H9 (cell line): ENCODE measurements around the gene RGS13. TPM values are rescaled to one million over a fixed set of nuclear protein-coding genes. Genes with fewer than 3 reads are reported as not detected.

Experiments
- DNase-seq: peaks from one replicate; pipeline ENCODE4 v3.0.0-alpha.2; 2017
- H2AFZ ChIP-seq: one replicate; pipeline ENCODE4 v1.6.1; 2013; ENCODE audit warnings: mild to moderate bottlenecking, low read length, control low read depth, moderate library complexity
- H2AK5ac ChIP-seq: 2 replicates; pipeline ENCODE4 v1.6.1; 2013; ENCODE audit warnings: low read length, control low read depth, mixed read lengths; ENCODE audit not compliant: insufficient read length
- H2BK120ac ChIP-seq: one replicate; pipeline ENCODE4 v1.6.1; 2013; ENCODE audit warnings: low read depth, mild to moderate bottlenecking, low read length, control low read depth, inconsistent platforms; ENCODE audit not compliant: poor library complexity, severe bottlenecking
- H2BK12ac ChIP-seq: 2 replicates; pipeline ENCODE4 v1.6.1; 2013; ENCODE audit warnings: low read length, control low read depth, mixed read lengths, low read depth; ENCODE audit not compliant: insufficient read length
- H2BK15ac ChIP-seq: 2 replicates; pipeline ENCODE4 v1.6.1; 2013; ENCODE audit warnings: low read depth, low read length, control low read depth
- H2BK20ac ChIP-seq: one replicate; pipeline ENCODE4 v1.6.1; 2013; ENCODE audit warnings: low read depth, mild to moderate bottlenecking, low read length, control low read depth, inconsistent platforms; ENCODE audit not compliant: poor library complexity, severe bottlenecking
- H2BK5ac ChIP-seq: 2 replicates; pipeline ENCODE4 v1.6.1; 2013; ENCODE audit warnings: low read length, control low read depth, mixed read lengths; ENCODE audit not compliant: insufficient read length
- H3K14ac ChIP-seq: 2 replicates; pipeline ENCODE4 v1.6.1; 2013; ENCODE audit warnings: low read length, control low read depth; ENCODE audit not compliant: insufficient read depth
- H3K18ac ChIP-seq: 2 replicates; pipeline ENCODE4 v1.6.1; 2013; ENCODE audit warnings: low read depth, mild to moderate bottlenecking, mixed read lengths, low read length, control low read depth; ENCODE audit not compliant: insufficient read length
- H3K23ac ChIP-seq: 2 replicates; pipeline ENCODE4 v1.6.1; 2013; ENCODE audit warnings: low read length, control low read depth, mixed read lengths, low read depth; ENCODE audit not compliant: insufficient read length
- H3K23me2 ChIP-seq: 2 replicates; pipeline ENCODE4 v1.6.1; 2013; ENCODE audit warnings: low read depth, mild to moderate bottlenecking, mixed read lengths, low read length, control low read depth; ENCODE audit not compliant: insufficient read length, poor library complexity, severe bottlenecking
- H3K27ac ChIP-seq: 2 replicates; pipeline ENCODE4 v1.5.1; 2013; ENCODE audit warnings: low read length, control low read depth, mixed read lengths, low read depth; ENCODE audit not compliant: insufficient read length
- H3K27me3 ChIP-seq: 2 replicates; pipeline ENCODE4 v1.6.1; 2013; ENCODE audit warnings: low read length, control low read depth, inconsistent platforms; ENCODE audit not compliant: insufficient read depth
- H3K4ac ChIP-seq: 2 replicates; pipeline ENCODE4 v1.6.1; 2013; ENCODE audit warnings: low read depth, mild to moderate bottlenecking, control low read depth, inconsistent platforms, low read length, moderate library complexity
- H3K4me1 ChIP-seq: 2 replicates; pipeline ENCODE4 v1.6.1; 2013; ENCODE audit warnings: low read length, control low read depth, inconsistent platforms; ENCODE audit not compliant: insufficient read depth
- H3K4me2 ChIP-seq: 2 replicates; pipeline ENCODE4 v1.6.1; 2013; ENCODE audit warnings: low read length, control low read depth, mixed read lengths; ENCODE audit not compliant: insufficient read length, insufficient read depth
- H3K56ac ChIP-seq: 2 replicates; pipeline ENCODE4 v1.6.1; 2013; ENCODE audit warnings: low read depth, mild to moderate bottlenecking, mixed read lengths, low read length, control low read depth; ENCODE audit not compliant: insufficient read length
- H3K79me1 ChIP-seq: 2 replicates; pipeline ENCODE4 v1.6.1; 2013; ENCODE audit warnings: low read depth, mild to moderate bottlenecking, moderate library complexity, low read length, control low read depth, inconsistent platforms; ENCODE audit not compliant: insufficient read depth, poor library complexity, severe bottlenecking
- H3K79me2 ChIP-seq: 2 replicates; pipeline ENCODE4 v1.6.1; 2013; ENCODE audit warnings: low read length, control low read depth, inconsistent platforms; ENCODE audit not compliant: insufficient read depth
- H3K9ac ChIP-seq: 2 replicates; pipeline ENCODE4 v1.6.1; 2013; ENCODE audit warnings: low read length, control low read depth, mixed read lengths; ENCODE audit not compliant: insufficient read length; ENCODE audit errors: extremely low read depth
- H3K9me3 ChIP-seq: one replicate; pipeline ENCODE4 v1.6.1; 2013; ENCODE audit warnings: low read depth, low read length, inconsistent platforms; ENCODE audit not compliant: control insufficient read depth
- H3T11ph ChIP-seq: one replicate; pipeline ENCODE4 v1.6.1; 2013; ENCODE audit warnings: mild to moderate bottlenecking, low read length, control low read depth, inconsistent platforms
- H4K20me1 ChIP-seq: one replicate; pipeline ENCODE4 v1.6.1; 2013; ENCODE audit not compliant: control insufficient read depth, insufficient read length, insufficient read depth
- H4K5ac ChIP-seq: 2 replicates; pipeline ENCODE4 v1.6.1; 2013; ENCODE audit warnings: low read depth, mild to moderate bottlenecking, mixed read lengths, low read length, control low read depth; ENCODE audit not compliant: insufficient read length
- H4K8ac ChIP-seq: replicated peaks from 2 replicates; pipeline ENCODE4 v1.6.1; 2013; ENCODE audit warnings: low read length, control low read depth, mixed read lengths, low read depth; ENCODE audit not compliant: insufficient read length
- H4K91ac ChIP-seq: 2 replicates; pipeline ENCODE4 v1.6.1; 2013; ENCODE audit warnings: low read depth, mild to moderate bottlenecking, moderate library complexity, mixed read lengths, low read length, control low read depth; ENCODE audit not compliant: insufficient read length
- H3K27ac Mint-ChIP-seq, 3 experiments: 2 replicates in 2 of 3; 3 replicates in 1 of 3; pipeline ENCODE4 v1.8.0; 2020 to 2021; ENCODE audit warnings: mixed read lengths in 3 of 3, mild to moderate bottlenecking in 1 of 3, moderate library complexity in 1 of 3
- H3K27me3 Mint-ChIP-seq: 2 replicates; pipeline ENCODE4 v1.8.0; 2021; ENCODE audit warnings: low read depth, mild to moderate bottlenecking, moderate library complexity, mixed read lengths
- H3K36me3 Mint-ChIP-seq, 3 experiments: 2 replicates in 2 of 3; 3 replicates in 1 of 3; pipeline ENCODE4 v1.8.0; 2020 to 2021; ENCODE audit warnings: low read depth in 3 of 3, mixed read lengths in 3 of 3; ENCODE audit not compliant: insufficient read depth in 1 of 3
- H3K4me1 Mint-ChIP-seq, 2 experiments: 2 replicates each; pipeline ENCODE4 v1.8.0; 2020; ENCODE audit warnings: mixed read lengths in 2 of 2
- H3K4me3 Mint-ChIP-seq, 2 experiments: 2 replicates in 1 of 2; 3 replicates in 1 of 2; pipeline ENCODE4 v1.8.0; 2020 to 2021; ENCODE audit warnings: mild to moderate bottlenecking in 2 of 2, mixed read lengths in 2 of 2, moderate library complexity in 1 of 2
- H3K9me3 Mint-ChIP-seq, 2 experiments: 2 replicates in 1 of 2; 3 replicates in 1 of 2; pipeline ENCODE4 v1.8.0; 2020; ENCODE audit warnings: mild to moderate bottlenecking in 2 of 2, mixed read lengths in 2 of 2, moderate library complexity in 1 of 2
- CTCF ChIP-seq: fragments of 200-600 bp; sonication (generic); conservative IDR thresholded peaks from 3 replicates; pipeline ENCODE4 v1.8.0; 2021; ENCODE audit warnings: antibody characterized with exemption, mild to moderate bottlenecking
- WGBS: extraction: QIAGEN DNeasy Blood & Tissue Kit; methylation state at CpG from one replicate; pipeline ENCODE4 v1.1.7; 2013; ENCODE audit warnings: missing lambda C conversion rate, low lambda C conversion rate, mixed read lengths; ENCODE audit not compliant: insufficient read length; ENCODE audit errors: extremely low coverage; 5-methylcytosine and 5-hydroxymethylcytosine counted together
- total RNA-seq: library from RNA; stranded (reverse); gene quantifications from 2 replicates; pipeline ENCODE4 v1.2.1, GENCODE V29; 2021

Gene RGS13
- total RNA-seq, 1 experiment from 2014 or later, result not detected

GRCh38 chr1:192592981-192593708 lies 42.8 kb upstream of the RGS13 start:
- Histone ChIP-seq H3K27ac (no peak overlapping the region), H3K23ac (no peak overlapping the region), H3T11ph (no peak overlapping the region), H2AK5ac (no peak overlapping the region), H3K27me3 (no peaks in the 10 kb centered on the region), H4K20me1 (no peaks in the 10 kb centered on the region), H4K8ac (no peak overlapping the region), H4K5ac (no peak overlapping the region), H3K23me2 (no peaks in the 10 kb centered on the region), H3K4me2 (no peak overlapping the region), H3K79me1 (no peaks in the 10 kb centered on the region), H2BK15ac (no peak overlapping the region), H3K4ac (no peak overlapping the region), H2AFZ (no peak overlapping the region), H3K18ac (no peak overlapping the region), H3K4me1 (no peaks in the 10 kb centered on the region), H4K91ac (no peak overlapping the region), H2BK20ac (no peak overlapping the region), H2BK120ac (no peak overlapping the region), H2BK5ac (no peak overlapping the region), H2BK12ac (no peak overlapping the region), H3K9ac (no peak overlapping the region), H3K14ac (no peak overlapping the region), H3K9me3 (no peaks in the 10 kb centered on the region), H3K79me2 (no peaks in the 10 kb centered on the region), H3K56ac (no peak overlapping the region)
- no peak for DNase-seq
- peaks cover 3% of the 10 kb centered on the region in 2 experiments; a peak in 1 of 4 replicates for H3K4me1 Mint-ChIP-seq
- no peaks in the 10 kb centered on the region for H3K27me3 Mint-ChIP-seq
- no peak overlapping the region for H3K4me3 Mint-ChIP-seq
- no peak overlapping the region for H3K27ac Mint-ChIP-seq
- H3K9me3 Mint-ChIP-seq, result no peaks in the 10 kb centered on the region
- no peak for TF ChIP-seq CTCF
- no peaks in the 10 kb centered on the region for H3K36me3 Mint-ChIP-seq
- no CpG with 5 or more reads among the region's 2 CpGs for WGBS
